ENCODE data around the gene TMEM270. TPM values are rescaled to one million over a fixed set of nuclear protein-coding genes. Genes with fewer than 3 reads are reported as not detected.

TMEM270 gene
- total RNA-seq, 1 experiment from 2014 or later: 0.28 TPM

- Mint-ChIP-seq H3K9me3 (peaks cover 19% of the 10 kb centered on the region), H3K4me3 (no peak overlapping the region), H3K27me3 (ENCODE audit: low read depth) (no peaks in the 10 kb centered on the region; the same call in 1 of the 2 replicates), H3K36me3 (peaks cover 11% of the 10 kb centered on the region), H3K27ac (no peak overlapping the region), H3K4me1 (peaks cover 2% of the 10 kb centered on the region; the same call in 1 of the 2 replicates)
- no peak for DNase-seq (ENCODE audit: low spot score)
- POLR2A ChIA-PET: no interaction called here
- TF ChIP-seq FOXK1 (CRISPR knock-in tag; IDR thresholded peaks at IDR 0.05) (no peak), MXD4 (CRISPR knock-in tag; IDR thresholded peaks at IDR 0.05; ENCODE audit: borderline replicate concordance) (no peak), CREB1 (CRISPR knock-in tag; IDR thresholded peaks at IDR 0.05) (no peak), TEAD1 (CRISPR knock-in tag; IDR thresholded peaks at IDR 0.05) (no peak), ESRRA (CRISPR knock-in tag; IDR thresholded peaks at IDR 0.05; ENCODE audit: borderline replicate concordance) (no peak), ETV6 (CRISPR knock-in tag; IDR thresholded peaks at IDR 0.05) (no peak), RORB (CRISPR knock-in tag; IDR thresholded peaks at IDR 0.05) (no peak), GTF2I (CRISPR knock-in tag; conservative IDR thresholded peaks at IDR 0.05) (no peak), FOXJ3 (CRISPR knock-in tag; IDR thresholded peaks at IDR 0.05; ENCODE audit: borderline replicate concordance) (no peak), ZBTB43 (CRISPR knock-in tag; IDR thresholded peaks at IDR 0.05) (no peak)
- CTCF ChIA-PET: no interaction called here
- ATAC-seq: no peak
Measured at GRCh38 chr7:73894733-73895551, 34.0 kb downstream of the TMEM270 start.

GRCh38 chr7:73895626-73896025 is 34.7 kb downstream of the TMEM270 start:
- DNase-seq (ENCODE audit: low spot score) (no peak), ATAC-seq (no peak)
- Mint-ChIP-seq H3K4me3 (no peak overlapping the region), H3K27me3 (ENCODE audit: low read depth) (no peaks in the 10 kb centered on the region; the same call in 1 of the 2 replicates), H3K27ac (no peak overlapping the region), H3K4me1 (peaks cover 3% of the 10 kb centered on the region; the same call in 1 of the 2 replicates), H3K36me3 (peaks cover 11% of the 10 kb centered on the region), H3K9me3 (peaks cover 19% of the 10 kb centered on the region)
- TF ChIP-seq PREB (CRISPR knock-in tag; IDR thresholded peaks at IDR 0.05; ENCODE audit: borderline replicate concordance): no peak
- POLR2A ChIA-PET: no interaction called here
- CTCF ChIA-PET: no interaction called here

- ATAC-seq (no peak), DNase-seq (ENCODE audit: low spot score) (no peak)
- H3K27ac Mint-ChIP-seq: no peak overlapping the region
- TF ChIP-seq ZNF317 (CRISPR knock-in tag; IDR thresholded peaks at IDR 0.05; ENCODE audit: borderline replicate concordance, low read depth) (no peak), NFATC4 (CRISPR knock-in tag; IDR thresholded peaks at IDR 0.05) (no peak), PREB (CRISPR knock-in tag; IDR thresholded peaks at IDR 0.05; ENCODE audit: borderline replicate concordance) (no peak), JAZF1 (CRISPR knock-in tag; IDR thresholded peaks at IDR 0.05) (no peak), KAT7 (CRISPR knock-in tag; IDR thresholded peaks at IDR 0.05; ENCODE audit: borderline replicate concordance) (no peak), MYBL2 (CRISPR knock-in tag; IDR thresholded peaks at IDR 0.05) (no peak), SOX15 (CRISPR knock-in tag; IDR thresholded peaks at IDR 0.05) (no peak), OVOL2 (CRISPR knock-in tag; IDR thresholded peaks at IDR 0.05; ENCODE audit: borderline replicate concordance) (no peak), ZNF532 (CRISPR knock-in tag; IDR thresholded peaks at IDR 0.05; ENCODE audit: borderline replicate concordance) (no peak), ETV6 (CRISPR knock-in tag; IDR thresholded peaks at IDR 0.05) (no peak), TEAD4 (CRISPR knock-in tag; IDR thresholded peaks at IDR 0.05) (no peak), TEAD1 (CRISPR knock-in tag; IDR thresholded peaks at IDR 0.05) (no peak), HMGXB4 (CRISPR knock-in tag; IDR thresholded peaks at IDR 0.05) (no peak), CREB1 (CRISPR knock-in tag; IDR thresholded peaks at IDR 0.05) (no peak)
- ChIA-PET POLR2A (no interaction called here), CTCF (interaction anchor here (0.9 kb wide), 1 partner anchor 130 kb away, joined by 3 read pairs; no protein-coding TSS in a partner anchor)
- peaks cover 19% of the 10 kb centered on the region for H3K9me3 Mint-ChIP-seq
- H3K4me1 Mint-ChIP-seq: peaks cover 7% of the 10 kb centered on the region; the same call in 1 of the 2 replicates
- H3K27me3 Mint-ChIP-seq (ENCODE audit: low read depth): no peaks in the 10 kb centered on the region; the same call in 1 of the 2 replicates
- H3K36me3 Mint-ChIP-seq: peaks cover 11% of the 10 kb centered on the region
- no peak overlapping the region for H3K4me3 Mint-ChIP-seq
Measured at GRCh38 chr7:73896454-73896853, 35.5 kb downstream of the TMEM270 start.

Data from WTC11 (cell line).